Left colon (tissue), 2 donors: ENCODE data around the gene GBE1. TPM values are rescaled to one million over a fixed set of nuclear protein-coding genes. Genes with fewer than 3 reads are reported as not detected.

Source experiments
- ATAC-seq: fragments of 200-7000 bp; cut with Tn5 transposase; one replicate; pipeline ENCODE4 v1.9.1; 2020; ENCODE audit warnings: mild to moderate bottlenecking, moderate library complexity
- DNase-seq, 2 donors: peaks; one replicate each; pipeline ENCODE4 v3.0.0-alpha.2; 2020
- intact Hi-C, 2 donors: fragments of 100-400 bp; cut with DNase I in 1 of 2; cut with micrococcal nuclease in 1 of 2; formaldehyde crosslinking; loops; one replicate each; pipeline versions ENCODE4 v1.11.2 to v1.14.0; 2022; cut with DNase I, micrococcal nuclease
- total RNA-seq, 2 donors: library from RNA; stranded (reverse); fragmentation: NEBNext Ultra II Directional; extraction: Animal tissue kit (Norgen Biotek cat#: 25700); gene quantifications; one replicate each; pipeline ENCODE4 v1.2.1, GENCODE V29; 2021
- donor health status: DM: no; HTN: no; CAD: no.
- donor health status: DM: yes; HTN: yes; CAD: no.

The GBE1 gene
- total RNA-seq, 2 donors from 2014 or later, result 14.9 to 18.4 TPM

GRCh38 chr3:81572201-81572756, 189.2 kb downstream of the GBE1 start:
- DNase-seq (no peak), ATAC-seq (no peak)
- intact Hi-C loops, result no loop called here

- no peak for DNase-seq
- intact Hi-C loops, result no loop called here
- no peak for ATAC-seq
Measured at GRCh38 chr3:81568378-81568777, 193.1 kb downstream of the GBE1 start.

GRCh38 chr3:81565041-81565440, 196.4 kb downstream of the GBE1 start:
- intact Hi-C loops, result no loop called here
- no peak for DNase-seq
- no peak for ATAC-seq

- DNase-seq (no peak), ATAC-seq (no peak)
- intact Hi-C loops, result no loop called here
Measured at GRCh38 chr3:81558106-81558505, 203.3 kb downstream of the GBE1 start.

GRCh38 chr3:81554801-81555200, 206.6 kb downstream of the GBE1 start:
- no peak for ATAC-seq
- no peak for DNase-seq
- intact Hi-C loops, result no loop called here

- ATAC-seq (no peak), DNase-seq (no peak)
- intact Hi-C loops, result no loop called here
Measured at GRCh38 chr3:81554388-81554787, 207.1 kb downstream of the GBE1 start.

- intact Hi-C loops, result no loop called here
- DNase-seq, result no peak
- no peak for ATAC-seq
Measured at GRCh38 chr3:81550415-81550814, 211.0 kb downstream of the GBE1 start.

GRCh38 chr3:81549831-81550230, 211.6 kb downstream of the GBE1 start:
- intact Hi-C loops, result no loop called here
- no peak for ATAC-seq
- no peak for DNase-seq

GRCh38 chr3:81549388-81549787, 212.1 kb downstream of the GBE1 start:
- ATAC-seq (no peak), DNase-seq (no peak)
- intact Hi-C loops, result no loop called here

- ATAC-seq, result no peak
- intact Hi-C loops, result no loop called here
- no peak for DNase-seq
Measured at GRCh38 chr3:81545572-81545971, 215.9 kb downstream of the GBE1 start.

- no peak for ATAC-seq
- DNase-seq, result no peak
- intact Hi-C loops, result no loop called here
Measured at GRCh38 chr3:81544385-81544784, 217.1 kb downstream of the GBE1 start.

- DNase-seq (no peak), ATAC-seq (no peak)
- intact Hi-C loops, result no loop called here
Measured at GRCh38 chr3:81540787-81541186, 220.7 kb downstream of the GBE1 start.

GRCh38 chr3:81531846-81532245, 229.6 kb downstream of the GBE1 start:
- no peak for DNase-seq
- intact Hi-C loops, result no loop called here
- ATAC-seq, result no peak

- intact Hi-C loops, result no loop called here
- ATAC-seq (no peak), DNase-seq (no peak)
Measured at GRCh38 chr3:81531263-81531662, 230.2 kb downstream of the GBE1 start.

- intact Hi-C loops, result no loop called here
- ATAC-seq, result no peak
Measured at GRCh38 chr3:81530180-81530939, 231.1 kb downstream of the GBE1 start.

GRCh38 chr3:81521855-81522254, 239.6 kb downstream of the GBE1 start:
- intact Hi-C loops, result no loop called here
- DNase-seq (no peak), ATAC-seq (no peak)

More at GRCh38 chr3:81530180-81530939, 231.1 kb downstream of the GBE1 start:
- DNase-seq, result no peak

GRCh38 chr3:81518945-81519344, 242.5 kb downstream of the GBE1 start:
- intact Hi-C loops, result no loop called here
- no peak for DNase-seq
- no peak for ATAC-seq

GRCh38 chr3:81516042-81516441, 245.4 kb downstream of the GBE1 start:
- no peak for DNase-seq
- intact Hi-C loops, result no loop called here
- no peak for ATAC-seq

- ATAC-seq, result no peak
- no peak for DNase-seq
- intact Hi-C loops, result no loop called here
Measured at GRCh38 chr3:81513591-81513990, 247.9 kb downstream of the GBE1 start.

GRCh38 chr3:81503026-81503425, 258.4 kb downstream of the GBE1 start:
- ATAC-seq, result no peak
- intact Hi-C loops, result no loop called here

GRCh38 chr3:81502236-81502635, 259.2 kb downstream of the GBE1 start:
- DNase-seq (no peak), ATAC-seq (no peak)
- intact Hi-C loops, result no loop called here

More at GRCh38 chr3:81503026-81503425, 258.4 kb downstream of the GBE1 start:
- no peak for DNase-seq
